Measurements from ENCODE around the gene SLC6A6. TPM values are rescaled to one million over a fixed set of nuclear protein-coding genes. Genes with fewer than 3 reads are reported as not detected.

Gene SLC6A6
- polyA plus RNA-seq, 1 donor (not counting 4 experiments of a cell fraction or from before 2014, with no cell fraction given): 8.3 TPM

GRCh38 chr3:14509796-14510100, 107.3 kb downstream of the SLC6A6 start:
- H3K27ac ChIP-seq (ENCODE audit: control insufficient read depth, insufficient read depth, low read length): no peak overlapping the region
- no peak overlapping the region for H2AFZ ChIP-seq (ENCODE audit: control insufficient read depth, low read length)
- dilution Hi-C loops (cut with MboI; ENCODE audit: extremely low pct_ligation_motif_present, low sequenced_read_pairs): no loop called here
- H3K36me3 ChIP-seq (ENCODE audit: control insufficient read depth in 2 of 2, extremely low read depth in 1 of 2, insufficient read depth in 2 of 2, low read length in 2 of 2): no peaks in the 10 kb centered on the region
- H4K20me1 ChIP-seq (ENCODE audit: control insufficient read depth, extremely low read depth, insufficient read depth, low read length): no peaks in the 10 kb centered on the region
- TF ChIP-seq CTCF (optimal IDR thresholded peaks at IDR 0.05 in 1 of 3, IDR thresholded peaks at IDR 0.05 in 1 of 3, conservative IDR thresholded peaks at IDR 0.05 in 1 of 3; ENCODE audit: extremely low read depth in 1 of 3, insufficient read depth in 2 of 3, low read length in 3 of 3) (no peak), EZH2 (IDR thresholded peaks at IDR 0.05; ENCODE audit: low read length) (no peak)
- H3K4me2 ChIP-seq (ENCODE audit: control insufficient read depth, extremely low read depth, insufficient read depth, low read depth, low read length): no peak overlapping the region
- FAIRE-seq (no peak), DNase-seq (ENCODE audit: low read depth, low spot score) (no peak)
- no peak overlapping the region for H3K9ac ChIP-seq (ENCODE audit: control insufficient read depth, extremely low read depth, insufficient read depth, low read length)
- H3K9me1 ChIP-seq (ENCODE audit: control insufficient read depth, extremely low read depth, insufficient read depth, low read length): no peaks in the 10 kb centered on the region
- no peaks in the 10 kb centered on the region for H3K9me3 ChIP-seq (ENCODE audit: control insufficient read depth, low read depth, low read length)
- no peaks in the 10 kb centered on the region for H3K79me2 ChIP-seq (ENCODE audit: control insufficient read depth, insufficient read depth, low read length)
- H3K27me3 ChIP-seq (ENCODE audit: control insufficient read depth, extremely low read depth, insufficient read depth, low read length): peaks cover 5% of the 10 kb centered on the region
- H3K4me3 ChIP-seq (ENCODE audit: control insufficient read depth in 2 of 3, extremely low read depth in 1 of 3, insufficient read depth in 2 of 3, low read depth in 1 of 3, low read length in 3 of 3): no peak overlapping the region
- H3K4me1 ChIP-seq (ENCODE audit: control insufficient read depth, extremely low read depth, insufficient read depth, low read length): no peaks in the 10 kb centered on the region

DNA sequence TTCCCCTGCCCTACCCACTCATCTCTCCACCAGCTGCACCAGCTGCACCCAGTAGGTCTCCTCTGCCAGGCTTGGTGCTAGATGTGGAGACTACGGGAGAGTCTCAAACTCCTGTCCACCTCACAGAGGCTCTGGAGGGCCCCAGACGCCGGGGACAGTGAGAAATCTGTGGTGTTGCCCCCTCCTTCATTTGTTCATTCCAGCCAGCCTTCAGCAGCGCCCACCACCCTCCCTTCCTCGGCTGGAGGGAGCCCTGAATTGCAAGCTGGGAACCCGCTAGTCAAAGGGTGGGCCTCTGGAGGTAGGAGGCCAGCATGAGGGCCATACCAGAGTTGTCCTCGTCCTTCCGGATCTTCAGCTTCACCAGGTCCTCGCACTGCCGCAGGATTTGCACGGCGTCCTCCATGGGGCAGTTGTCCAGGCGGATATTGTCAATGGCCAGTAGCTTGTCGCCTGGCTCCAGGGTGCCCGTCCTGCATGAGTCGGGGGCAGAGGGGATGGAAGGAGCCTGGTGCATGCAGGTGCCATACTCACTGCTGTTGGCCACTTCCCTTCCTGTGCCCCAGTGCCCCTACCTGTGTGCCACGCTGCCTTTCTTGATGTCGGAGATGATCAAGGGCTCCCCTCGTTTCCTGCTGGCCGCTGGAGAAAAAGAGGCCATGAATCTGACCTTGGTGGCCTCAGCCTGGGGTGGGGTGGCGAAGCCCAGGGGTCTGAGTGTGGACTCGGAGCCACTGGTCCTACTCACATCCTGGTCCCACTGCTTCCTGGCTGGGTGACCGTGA, 108.6 kb downstream of the SLC6A6 start:
- Histone ChIP-seq H3K36me3 (ENCODE audit: control insufficient read depth in 2 of 2, extremely low read depth in 1 of 2, insufficient read depth in 2 of 2, low read length in 2 of 2) (no peaks in the 10 kb centered on the region), H4K20me1 (ENCODE audit: control insufficient read depth, extremely low read depth, insufficient read depth, low read length) (no peaks in the 10 kb centered on the region), H3K9me1 (ENCODE audit: control insufficient read depth, extremely low read depth, insufficient read depth, low read length) (no peaks in the 10 kb centered on the region), H3K4me3 (ENCODE audit: control insufficient read depth in 2 of 3, extremely low read depth in 1 of 3, insufficient read depth in 2 of 3, low read depth in 1 of 3, low read length in 3 of 3) (no peak overlapping the region), H3K9me3 (ENCODE audit: control insufficient read depth, low read depth, low read length) (no peaks in the 10 kb centered on the region), H3K79me2 (ENCODE audit: control insufficient read depth, insufficient read depth, low read length) (no peaks in the 10 kb centered on the region), H3K27ac (ENCODE audit: control insufficient read depth, insufficient read depth, low read length) (no peak overlapping the region), H3K4me1 (ENCODE audit: control insufficient read depth, extremely low read depth, insufficient read depth, low read length) (no peaks in the 10 kb centered on the region), H3K4me2 (ENCODE audit: control insufficient read depth, extremely low read depth, insufficient read depth, low read depth, low read length) (no peak overlapping the region), H2AFZ (ENCODE audit: control insufficient read depth, low read length) (no peak overlapping the region), H3K27me3 (ENCODE audit: control insufficient read depth, extremely low read depth, insufficient read depth, low read length) (no peaks in the 10 kb centered on the region), H3K9ac (ENCODE audit: control insufficient read depth, extremely low read depth, insufficient read depth, low read length) (no peak overlapping the region)
- TF ChIP-seq CTCF (optimal IDR thresholded peaks at IDR 0.05 in 1 of 3, IDR thresholded peaks at IDR 0.05 in 1 of 3, conservative IDR thresholded peaks at IDR 0.05 in 1 of 3; ENCODE audit: extremely low read depth in 1 of 3, insufficient read depth in 2 of 3, low read length in 3 of 3) (no peak), EZH2 (IDR thresholded peaks at IDR 0.05; ENCODE audit: low read length) (no peak)
- DNase-seq (ENCODE audit: low read depth, low spot score): no peak
- FAIRE-seq: no peak
- dilution Hi-C loops (cut with MboI; ENCODE audit: extremely low pct_ligation_motif_present, low sequenced_read_pairs): no loop called here
